Bronchial epithelial cell (primary cell): ENCODE data around the gene MALAT1. TPM values are rescaled to one million over a fixed set of nuclear protein-coding genes. Genes with fewer than 3 reads are reported as not detected.

Experiments
- DNase-seq: peaks from one replicate; pipeline ENCODE4 v3.0.0-alpha.2; 2010; ENCODE audit warnings: low read depth
- FAIRE-seq: peaks from 2 replicates; lab custom pipeline; 2011; peaks lifted over from hg19 to GRCh38; lab: Jason Lieb, UNC
- H3K27me3 ChIP-seq: 2 replicates; pipeline ENCODE4 v1.5.1; 2011; ENCODE audit warnings: low read length; ENCODE audit not compliant: control insufficient read depth, insufficient read depth
- H3K36me3 ChIP-seq: 2 replicates; pipeline ENCODE4 v1.5.1; 2011; ENCODE audit warnings: low read length; ENCODE audit not compliant: control insufficient read depth, insufficient read depth
- H3K4me3 ChIP-seq: 2 replicates; pipeline ENCODE4 v1.5.1; 2011; ENCODE audit warnings: mild to moderate bottlenecking, low read depth, low read length, control low read depth
- CTCF ChIP-seq: IDR thresholded peaks from 2 replicates; pipeline ENCODE4 v1.5.1; 2011; ENCODE audit warnings: mild to moderate bottlenecking, moderate library complexity, low read length, control low read depth, inconsistent platforms; ENCODE audit not compliant: insufficient read depth, severe bottlenecking
- total RNA-seq: library from RNA; depleted of rRNA; stranded (reverse); fragments of >200 nt; gene quantifications from 2 replicates; pipeline ENCODE4 v1.2.1, GENCODE V29; 2014

Gene MALAT1
- total RNA-seq, 1 donor from 2014 or later, result 11,095 TPM

- DNase-seq (no peak), FAIRE-seq (no peak)
Observed at GRCh38 chr11:65479184-65480145, 19.4 kb upstream of the MALAT1 start.

GRCh38 chr11:65482306-65482850, 16.5 kb upstream of the MALAT1 start:
- no peak for TF ChIP-seq CTCF
- FAIRE-seq, result no peak
- no peaks in the 10 kb centered on the region for H3K27me3 ChIP-seq
- no peaks in the 10 kb centered on the region for H3K36me3 ChIP-seq
- H3K4me3 ChIP-seq, result no peak overlapping the region
- no peak for DNase-seq

More at GRCh38 chr11:65479184-65480145, 19.4 kb upstream of the MALAT1 start:
- H3K4me3 ChIP-seq, result no peak overlapping the region
- no peaks in the 10 kb centered on the region for H3K36me3 ChIP-seq
- no peaks in the 10 kb centered on the region for H3K27me3 ChIP-seq
- peak; percentile 48 for TF ChIP-seq CTCF

GRCh38 chr11:65485920-65486219, 13.0 kb upstream of the MALAT1 start:
- DNase-seq, result peak; percentile 65
- no peak overlapping the region for H3K4me3 ChIP-seq
- no peak for FAIRE-seq
- no peaks in the 10 kb centered on the region for H3K36me3 ChIP-seq
- no peaks in the 10 kb centered on the region for H3K27me3 ChIP-seq
- TF ChIP-seq CTCF, result no peak

- Histone ChIP-seq H3K27me3 (no peaks in the 10 kb centered on the region), H3K4me3 (no peak overlapping the region), H3K36me3 (no peaks in the 10 kb centered on the region)
- TF ChIP-seq CTCF, result no peak
- FAIRE-seq (no peak), DNase-seq (no peak)
Observed at GRCh38 chr11:65486570-65487466, 12.0 kb upstream of the MALAT1 start.

GRCh38 chr11:65487467-65488272, 11.2 kb upstream of the MALAT1 start:
- peak; percentile 99 for DNase-seq
- Histone ChIP-seq H3K27me3 (no peaks in the 10 kb centered on the region), H3K36me3 (no peaks in the 10 kb centered on the region), H3K4me3 (no peak overlapping the region)
- no peak for FAIRE-seq
- no peak for TF ChIP-seq CTCF
